T-helper 2 cell treated with Interferon-gamma antibody and Interleukin-4, amounts not matched to agents 5 μg/mL and 100 μg/mL, for 36 hours (primary cell): ENCODE measurements around the gene NEURL1.
A peak's percentile ranks its signal among the peaks of the same experiment; 100 is the strongest.

ENCODE experiments used
- DNase-seq: peaks from one replicate; pipeline ENCODE4 v3.0.0; 2021; ENCODE audit warnings: low spot score
- H3K27ac Mint-ChIP-seq: one replicate; pipeline ENCODE4 v1.8.0; 2021; ENCODE audit warnings: mild to moderate bottlenecking, mixed read lengths
- H3K27me3 Mint-ChIP-seq: one replicate; pipeline ENCODE4 v1.8.0; 2021; ENCODE audit warnings: low read depth, mixed read lengths
- H3K36me3 Mint-ChIP-seq: one replicate; pipeline ENCODE4 v1.8.0; 2021; ENCODE audit warnings: low read depth, mixed read lengths
- H3K4me1 Mint-ChIP-seq: one replicate; pipeline ENCODE4 v1.8.0; 2021; ENCODE audit warnings: low read depth, mixed read lengths
- H3K4me3 Mint-ChIP-seq: one replicate; pipeline ENCODE4 v1.8.0; 2022; ENCODE audit warnings: mild to moderate bottlenecking, moderate library complexity, mixed read lengths
- H3K9me3 Mint-ChIP-seq: one replicate; pipeline ENCODE4 v1.8.0; 2021; ENCODE audit warnings: mixed read lengths

NEURL1 gene

GRCh38 chr10:103584216-103585010 is 90.9 kb downstream of the NEURL1 start:
- Mint-ChIP-seq H3K4me1 (peaks cover 4% of the 10 kb centered on the region), H3K36me3 (peaks cover 2% of the 10 kb centered on the region), H3K27ac (peak overlapping the region; percentile 90), H3K4me3 (peak overlapping the region; percentile 92), H3K27me3 (peaks cover 10% of the 10 kb centered on the region), H3K9me3 (no peaks in the 10 kb centered on the region)
- DNase-seq: peak; percentile 24

GRCh38 chr10:103585011-103585405 is 91.5 kb downstream of the NEURL1 start:
- Mint-ChIP-seq H3K27ac (no peak overlapping the region), H3K9me3 (no peaks in the 10 kb centered on the region), H3K4me3 (peak overlapping the region; percentile 40), H3K27me3 (peaks cover 10% of the 10 kb centered on the region), H3K36me3 (peaks cover 2% of the 10 kb centered on the region), H3K4me1 (peaks cover 4% of the 10 kb centered on the region)
- DNase-seq: no peak

GRCh38 chr10:103587073-103587472 is 93.6 kb downstream of the NEURL1 start:
- no peak overlapping the region for H3K27ac Mint-ChIP-seq
- peaks cover 7% of the 10 kb centered on the region for H3K27me3 Mint-ChIP-seq
- peaks cover 2% of the 10 kb centered on the region for H3K36me3 Mint-ChIP-seq
- H3K4me3 Mint-ChIP-seq: no peak overlapping the region
- H3K9me3 Mint-ChIP-seq: no peaks in the 10 kb centered on the region
- peaks cover 4% of the 10 kb centered on the region for H3K4me1 Mint-ChIP-seq
- DNase-seq: no peak

- no peak for DNase-seq
- Mint-ChIP-seq H3K9me3 (no peaks in the 10 kb centered on the region), H3K4me3 (no peak overlapping the region), H3K4me1 (no peaks in the 10 kb centered on the region), H3K27me3 (peaks cover 3% of the 10 kb centered on the region), H3K27ac (no peak overlapping the region), H3K36me3 (no peaks in the 10 kb centered on the region)
Measured at GRCh38 chr10:103589074-103589630, 95.6 kb downstream of the NEURL1 start.

- Mint-ChIP-seq H3K36me3 (no peaks in the 10 kb centered on the region), H3K4me1 (no peaks in the 10 kb centered on the region), H3K27me3 (peaks cover 3% of the 10 kb centered on the region), H3K9me3 (no peaks in the 10 kb centered on the region), H3K27ac (no peak overlapping the region), H3K4me3 (no peak overlapping the region)
- no peak for DNase-seq
Measured at GRCh38 chr10:103590060-103590459, 96.6 kb downstream of the NEURL1 start.

GRCh38 chr10:103590744-103591291 is 97.3 kb downstream of the NEURL1 start:
- no peak for DNase-seq
- H3K4me1 Mint-ChIP-seq: no peaks in the 10 kb centered on the region
- H3K9me3 Mint-ChIP-seq: no peaks in the 10 kb centered on the region
- H3K36me3 Mint-ChIP-seq: no peaks in the 10 kb centered on the region
- H3K27me3 Mint-ChIP-seq: peaks cover 3% of the 10 kb centered on the region
- no peak overlapping the region for H3K27ac Mint-ChIP-seq
- H3K4me3 Mint-ChIP-seq: no peak overlapping the region

GRCh38 chr10:103592186-103593021 is 98.9 kb downstream of the NEURL1 start:
- peak; percentile 13 for DNase-seq
- Mint-ChIP-seq H3K9me3 (no peaks in the 10 kb centered on the region), H3K4me1 (no peaks in the 10 kb centered on the region), H3K27me3 (no peaks in the 10 kb centered on the region), H3K27ac (no peak overlapping the region), H3K36me3 (no peaks in the 10 kb centered on the region), H3K4me3 (no peak overlapping the region)

GRCh38 chr10:103593022-103593570 is 99.6 kb downstream of the NEURL1 start:
- Mint-ChIP-seq H3K9me3 (no peaks in the 10 kb centered on the region), H3K27ac (no peak overlapping the region), H3K4me1 (no peaks in the 10 kb centered on the region), H3K27me3 (no peaks in the 10 kb centered on the region), H3K36me3 (no peaks in the 10 kb centered on the region), H3K4me3 (no peak overlapping the region)
- DNase-seq: no peak

GRCh38 chr10:103595933-103596726 is 102.6 kb downstream of the NEURL1 start:
- H3K27ac Mint-ChIP-seq: no peak overlapping the region
- H3K4me1 Mint-ChIP-seq: no peaks in the 10 kb centered on the region
- H3K27me3 Mint-ChIP-seq: no peaks in the 10 kb centered on the region
- H3K4me3 Mint-ChIP-seq: no peak overlapping the region
- no peaks in the 10 kb centered on the region for H3K36me3 Mint-ChIP-seq
- no peak for DNase-seq
- no peaks in the 10 kb centered on the region for H3K9me3 Mint-ChIP-seq

- no peak overlapping the region for H3K4me3 Mint-ChIP-seq
- H3K27ac Mint-ChIP-seq: no peak overlapping the region
- H3K9me3 Mint-ChIP-seq: no peaks in the 10 kb centered on the region
- no peaks in the 10 kb centered on the region for H3K4me1 Mint-ChIP-seq
- no peaks in the 10 kb centered on the region for H3K36me3 Mint-ChIP-seq
- no peaks in the 10 kb centered on the region for H3K27me3 Mint-ChIP-seq
- DNase-seq: no peak
Measured at GRCh38 chr10:103597003-103597402, 103.5 kb downstream of the NEURL1 start.

GRCh38 chr10:103598654-103599115 is 105.2 kb downstream of the NEURL1 start:
- Mint-ChIP-seq H3K36me3 (no peaks in the 10 kb centered on the region), H3K27ac (no peak overlapping the region), H3K4me3 (no peak overlapping the region), H3K27me3 (no peaks in the 10 kb centered on the region), H3K4me1 (no peaks in the 10 kb centered on the region), H3K9me3 (no peaks in the 10 kb centered on the region)
- DNase-seq: no peak

GRCh38 chr10:103599211-103599610 is 105.7 kb downstream of the NEURL1 start:
- Mint-ChIP-seq H3K36me3 (no peaks in the 10 kb centered on the region), H3K4me1 (no peaks in the 10 kb centered on the region), H3K27ac (no peak overlapping the region), H3K27me3 (no peaks in the 10 kb centered on the region), H3K4me3 (no peak overlapping the region), H3K9me3 (no peaks in the 10 kb centered on the region)
- no peak for DNase-seq

- Mint-ChIP-seq H3K4me1 (no peaks in the 10 kb centered on the region), H3K27ac (no peak overlapping the region), H3K9me3 (no peaks in the 10 kb centered on the region), H3K27me3 (no peaks in the 10 kb centered on the region), H3K4me3 (no peak overlapping the region), H3K36me3 (no peaks in the 10 kb centered on the region)
- no peak for DNase-seq
Measured at GRCh38 chr10:103599907-103600306, 106.4 kb downstream of the NEURL1 start.
